Posterior cingulate gyrus (tissue), 11 donors: ENCODE results near the gene CYP17A1.
"Not testable (repeated sequence)": the region's sequence is repeated elsewhere in the genome, so short reads cannot be mapped to it uniquely, and the experiment has no call there.

Source experiments
- DNase-seq, 10 donors: peaks; one replicate each; pipeline versions ENCODE4 v3.0.0 to v3.0.0-alpha.2; 2020 to 2021; ENCODE audit warnings: mixed read lengths in 3 of 10
- intact Hi-C: fragments of 100-400 bp; cut with DNase I; formaldehyde crosslinking; loops from one replicate; pipeline ENCODE4 v1.15.1; 2023

CYP17A1 gene

DNA sequence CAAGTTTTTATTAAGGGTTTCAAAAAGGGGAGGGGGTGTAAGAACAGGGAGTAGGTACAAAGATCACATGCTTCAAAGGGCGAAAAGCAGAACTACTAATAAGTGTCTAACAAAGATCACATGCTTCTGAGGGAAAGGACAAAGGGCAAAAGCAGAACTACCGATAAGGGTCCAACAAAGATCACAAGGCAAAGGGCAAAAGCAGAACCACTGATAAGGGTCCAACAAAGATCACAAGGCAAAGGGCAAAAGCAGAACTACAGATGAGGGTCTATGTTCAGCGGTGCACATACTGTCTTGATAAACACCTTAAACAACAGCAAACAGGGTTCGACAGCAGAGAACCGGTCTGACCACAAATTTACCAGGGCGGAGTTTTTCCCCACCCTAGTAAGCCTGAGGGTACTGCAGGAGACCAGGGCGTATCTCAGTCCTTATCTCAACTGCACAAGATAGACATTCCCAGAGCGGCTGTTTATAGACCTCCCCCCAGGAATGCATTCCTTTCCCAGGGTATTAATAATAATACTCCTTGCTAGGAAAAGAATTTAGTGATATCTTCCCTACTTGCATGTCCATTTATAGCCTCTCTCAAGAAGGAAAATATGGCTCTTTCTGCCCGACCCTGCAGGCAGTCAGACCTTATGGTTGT is 1.2 kb upstream of the CYP17A1 start:
- intact Hi-C loops, result loop anchor here (10.0 kb wide), 1 partner anchor 406 kb away; the partner anchor contains the start of gene RPEL1
- not testable (repeated sequence) for DNase-seq

DNA sequence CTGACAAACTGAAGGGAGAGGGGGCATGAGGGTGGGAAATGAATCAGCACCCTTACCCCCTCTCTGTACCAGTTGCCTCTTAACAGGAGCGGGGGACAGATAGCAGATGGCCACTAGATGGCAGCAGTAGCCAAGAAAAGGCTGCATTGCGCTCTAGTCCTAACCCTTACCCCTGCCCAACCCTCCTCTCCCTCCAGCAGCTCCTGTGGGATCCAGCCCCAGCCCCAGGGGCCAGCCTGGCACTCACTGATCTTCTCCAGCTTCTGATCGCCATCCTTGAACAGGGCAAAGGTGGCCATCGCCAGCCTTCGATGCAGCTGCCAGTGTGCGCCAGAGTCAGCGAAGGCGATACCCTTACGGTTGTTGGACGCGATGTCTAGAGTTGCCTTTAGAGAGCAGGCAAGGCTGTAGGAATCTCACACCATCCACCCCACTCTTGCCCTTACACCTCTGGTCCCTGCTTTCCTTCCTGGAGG is 2.2 kb downstream of the CYP17A1 start:
- peak; percentile 47 to 95 (median 76) for DNase-seq
- intact Hi-C loops, result loop anchor here (1.0 to 10.0 kb wide), 2 partner anchors 66 to 410 kb away; partner anchors contain the start of gene RPEL1

DNA sequence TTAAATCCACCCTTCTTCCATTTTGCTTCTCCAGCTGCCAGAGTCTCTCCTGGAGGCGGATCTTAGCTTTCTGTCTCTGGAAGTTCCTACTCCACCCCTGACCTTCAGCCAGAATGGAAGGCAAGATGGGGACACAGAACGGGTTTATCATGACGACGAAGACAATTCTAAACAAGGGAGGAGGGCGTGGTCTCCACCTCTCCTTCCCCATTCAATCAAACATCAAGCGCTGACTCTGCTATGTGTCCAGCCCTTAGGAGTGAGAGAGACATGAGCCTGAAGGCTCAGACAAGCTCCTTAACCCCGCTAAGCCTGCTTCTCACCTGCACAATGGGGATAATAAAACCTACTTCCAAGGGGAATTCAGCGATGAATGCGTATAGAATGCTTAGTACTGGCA is 3.1 kb downstream of the CYP17A1 start:
- intact Hi-C loops, result loop anchor here (10.0 kb wide), 1 partner anchor 411 kb away; the partner anchor contains the start of gene RPEL1

DNA sequence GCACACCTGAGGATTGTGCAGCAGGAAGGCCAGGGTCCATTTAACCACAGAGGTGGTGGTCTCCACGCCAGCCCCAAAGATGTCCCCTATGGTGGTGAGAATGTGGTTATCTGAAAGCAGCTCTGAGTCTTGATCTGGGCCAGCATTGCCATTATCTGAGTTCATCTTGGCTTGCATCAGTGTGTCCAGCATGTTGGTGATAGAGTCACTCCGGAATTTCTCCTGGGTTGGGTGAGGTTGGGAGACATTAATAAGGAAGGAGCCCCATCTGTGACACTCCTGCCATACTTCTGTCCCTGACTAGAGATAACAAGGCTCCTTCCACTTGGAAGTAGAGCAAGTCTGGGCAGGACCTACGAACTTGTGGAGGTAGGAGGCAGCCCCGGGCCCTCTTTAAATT is 4.2 kb downstream of the CYP17A1 start:
- DNase-seq, result no peak
- intact Hi-C loops, result loop anchor here (10.0 kb wide), 1 partner anchor 412 kb away; the partner anchor contains the start of gene RPEL1

More for the DNA sequence above, 3.1 kb downstream of the CYP17A1 start:
- DNase-seq, result no peak

DNA sequence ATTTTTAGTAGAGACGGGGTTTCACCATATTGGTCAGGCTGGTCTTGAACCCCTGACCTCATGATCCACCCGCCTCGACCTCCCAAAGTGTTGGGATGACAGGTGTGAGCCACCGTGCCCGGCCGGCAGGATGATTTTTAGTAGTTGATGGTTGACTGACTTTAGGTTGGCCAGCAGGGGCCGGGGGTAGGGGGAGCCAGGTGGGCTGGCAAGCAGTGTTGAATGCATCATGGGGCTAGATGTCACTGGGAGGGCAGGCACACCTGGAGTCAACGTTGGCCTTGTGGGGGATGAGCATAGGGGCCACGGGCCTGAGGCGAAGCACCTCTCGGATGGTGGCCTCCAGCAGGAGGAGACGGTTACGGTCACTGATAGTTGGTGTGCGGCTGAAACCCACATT is 5.0 kb downstream of the CYP17A1 start:
- DNase-seq, result no peak
- intact Hi-C loops, result loop anchor here (10.0 kb wide), 1 partner anchor 413 kb away; the partner anchor contains the start of gene RPEL1

DNA sequence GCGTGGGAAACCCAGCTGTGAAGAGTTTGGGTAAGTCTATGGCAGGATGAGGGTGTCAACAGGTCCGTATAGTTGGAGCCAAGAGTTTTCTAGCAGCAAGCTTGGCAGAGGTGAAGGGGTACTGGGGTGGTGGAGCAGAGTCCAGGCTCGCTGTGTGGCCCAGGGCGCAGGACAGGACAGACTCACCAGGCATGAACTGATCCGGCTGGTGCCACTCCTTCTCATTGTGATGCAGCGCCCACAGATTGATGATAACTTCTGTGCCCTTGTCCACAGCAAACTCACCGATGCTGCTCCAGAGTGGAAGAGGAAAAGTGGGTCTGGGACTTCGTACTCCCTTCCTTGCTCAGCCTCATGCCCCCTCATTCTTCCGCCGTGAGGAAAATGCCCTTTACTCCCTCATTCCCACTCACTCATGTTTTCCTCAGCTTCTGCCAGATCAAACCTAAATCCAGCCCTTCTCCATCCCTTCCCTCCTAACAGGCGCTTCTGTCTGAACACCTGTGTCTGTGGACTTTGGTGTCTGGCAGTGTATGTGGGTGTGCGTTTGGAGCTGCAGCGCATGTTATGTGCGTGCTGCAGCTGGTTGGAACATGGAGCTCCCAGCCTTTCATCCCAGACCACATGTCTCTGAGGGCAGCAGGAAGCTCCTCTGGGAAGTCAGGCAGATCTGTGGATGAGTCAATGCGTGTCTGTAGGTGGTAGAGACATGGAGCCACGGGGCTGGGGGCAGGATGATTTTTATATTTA is 5.7 kb downstream of the CYP17A1 start:
- intact Hi-C loops, result loop anchor here (10.0 kb wide), 1 partner anchor 413 kb away; the partner anchor contains the start of gene RPEL1
- peak in 1 of 10 donors; percentile 46 for DNase-seq

DNA sequence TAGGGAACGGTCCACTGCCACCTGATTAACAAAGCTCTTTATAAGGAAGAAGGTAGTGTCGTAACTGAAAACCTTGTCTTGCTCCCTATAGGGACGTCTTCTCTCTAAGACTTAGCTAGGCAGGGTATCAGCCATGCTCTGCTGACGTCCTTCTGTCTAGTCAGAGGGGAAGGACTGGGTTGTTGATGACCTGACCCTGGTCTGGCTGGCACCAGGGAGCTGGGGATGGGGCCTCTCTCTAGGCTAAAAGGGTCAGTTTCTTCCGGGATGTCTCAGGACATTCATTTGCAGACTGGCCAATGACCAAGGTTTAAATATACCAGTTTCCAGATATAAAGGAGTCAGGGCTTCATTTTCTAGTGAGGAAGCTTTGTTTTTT is 9.6 kb downstream of the CYP17A1 start:
- intact Hi-C loops, result no loop called here
- no peak for DNase-seq

DNA sequence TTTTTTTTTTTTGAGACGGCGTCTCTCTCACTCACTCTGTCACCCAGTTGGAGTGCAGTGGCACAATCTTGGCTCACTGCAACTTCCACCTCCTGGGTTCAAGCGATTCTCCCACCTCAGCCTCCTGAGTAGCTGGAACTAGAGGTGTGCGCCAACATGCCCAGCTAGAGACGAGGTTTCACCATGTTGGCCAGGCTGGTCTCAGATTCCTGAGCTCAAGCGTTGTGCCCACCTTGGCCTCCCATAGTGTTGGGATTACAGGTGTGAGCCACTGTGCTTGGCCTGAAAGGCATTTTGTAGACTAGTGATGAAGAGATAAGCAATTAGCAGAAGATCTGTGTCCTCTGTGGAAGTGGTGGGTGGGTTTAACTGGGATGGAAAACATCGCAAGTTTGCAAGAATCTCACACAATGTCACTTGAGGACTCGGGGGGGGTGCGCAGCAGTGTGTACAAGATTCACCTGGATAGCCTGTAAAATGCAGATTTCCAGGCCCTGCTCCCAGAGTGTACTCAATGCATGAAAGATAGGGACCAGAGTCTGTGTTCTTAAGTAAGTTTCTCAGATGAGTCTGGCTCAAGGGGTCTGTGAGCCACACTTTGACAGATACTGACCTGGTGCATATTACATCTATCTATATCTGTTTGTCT is 10.9 kb downstream of the CYP17A1 start:
- DNase-seq, result no peak
- intact Hi-C loops, result no loop called here

DNA sequence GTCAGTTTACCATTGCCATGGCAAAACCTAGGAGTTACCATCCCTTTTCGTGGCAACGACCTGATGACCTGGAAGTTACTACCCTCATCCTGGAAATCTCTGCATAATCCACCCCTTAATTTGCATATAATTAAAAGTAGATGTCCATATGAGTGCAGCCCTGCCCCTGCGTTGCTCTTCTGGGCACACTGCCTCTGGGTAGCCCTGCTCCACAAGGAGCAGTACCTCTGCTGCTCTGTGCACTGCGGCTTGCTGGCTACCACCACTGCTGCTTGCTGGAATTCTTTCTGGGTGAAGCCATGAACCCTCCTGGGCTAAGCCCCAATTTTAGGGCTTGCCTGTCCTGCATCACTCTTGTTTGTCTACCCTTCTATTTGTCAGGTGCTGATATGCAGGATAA is 12.5 kb downstream of the CYP17A1 start:
- no peak for DNase-seq
- intact Hi-C loops, result no loop called here

DNA sequence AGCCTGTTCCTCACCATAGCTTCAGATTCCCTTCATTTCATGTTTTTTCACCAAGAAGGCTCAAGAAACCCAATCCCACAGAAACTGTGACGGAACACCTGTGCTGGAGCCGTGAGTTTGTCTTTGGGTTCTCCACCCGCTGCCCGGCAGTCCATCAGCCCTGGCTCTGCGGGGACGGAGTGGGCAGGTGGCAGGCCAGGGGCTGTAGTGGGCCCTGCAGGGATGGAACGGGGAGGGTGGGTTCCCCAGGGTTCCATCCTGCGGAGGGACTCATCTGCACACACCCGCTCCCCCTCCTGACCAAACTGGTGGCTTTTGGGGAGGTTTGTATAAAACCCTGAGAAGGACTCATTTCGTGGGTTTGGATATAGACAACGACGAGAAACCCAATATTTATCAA is 15.0 kb downstream of the CYP17A1 start:
- no peak for DNase-seq
- intact Hi-C loops, result no loop called here

DNA sequence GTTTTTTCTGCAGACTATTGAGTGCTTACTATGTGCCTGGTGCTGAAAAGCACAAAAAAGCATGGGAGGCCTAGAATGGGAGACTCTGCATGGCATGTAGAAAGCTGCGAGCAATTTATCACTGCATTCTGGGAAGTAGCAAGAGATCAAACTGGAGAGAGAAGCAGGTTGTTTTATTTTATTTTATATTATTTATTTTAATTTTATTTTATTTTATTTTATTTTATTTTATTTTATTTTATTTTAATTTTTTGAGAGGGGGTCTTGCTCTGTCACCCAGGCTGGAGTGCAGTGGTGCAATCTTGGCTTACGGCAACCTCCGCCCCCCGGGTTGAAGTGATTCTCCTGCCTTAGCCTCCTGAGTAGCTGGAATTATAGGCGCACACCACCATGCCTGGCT is 17.2 kb downstream of the CYP17A1 start:
- DNase-seq, intact Hi-C loops: not testable (repeated sequence)

DNA sequence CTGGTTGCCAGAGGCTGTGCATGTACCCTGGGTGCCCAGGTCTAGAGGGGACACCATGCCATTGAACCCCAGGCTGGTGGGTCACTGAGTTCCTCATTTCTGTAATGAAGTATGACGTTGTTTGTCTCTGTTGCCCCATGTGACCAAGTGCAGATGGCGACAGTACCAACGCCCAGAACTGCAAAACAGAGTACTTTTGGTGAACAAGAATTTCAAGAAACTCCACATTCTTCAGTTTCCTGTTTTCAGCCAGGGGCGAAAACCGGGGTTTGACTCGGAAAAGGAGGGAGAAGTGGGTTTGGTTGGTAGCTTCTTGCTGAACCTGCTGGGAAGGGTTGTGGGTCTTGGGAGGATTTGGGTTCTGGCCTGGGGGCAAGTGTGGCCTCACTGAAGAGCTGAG is 18.2 kb downstream of the CYP17A1 start:
- intact Hi-C loops, result no loop called here
- DNase-seq, result no peak

DNA sequence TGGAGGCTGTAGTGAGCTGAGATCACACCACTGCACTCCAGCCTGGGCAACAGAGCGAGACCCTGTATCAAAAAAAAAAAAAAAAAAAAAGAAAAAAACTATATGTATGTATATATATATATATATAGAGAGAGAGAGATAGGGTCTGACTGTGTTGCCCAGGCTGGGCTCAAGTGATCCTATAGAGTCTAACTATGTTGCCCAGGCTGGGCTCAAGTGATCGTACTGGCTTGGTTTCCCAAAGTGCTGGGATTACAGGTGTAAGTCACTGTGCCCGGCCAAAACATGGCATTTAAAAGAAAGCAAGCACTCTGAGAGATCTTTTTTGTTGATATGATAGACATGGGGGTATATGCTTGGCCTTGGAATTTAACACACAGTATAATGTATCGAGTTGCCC is 20.0 kb downstream of the CYP17A1 start:
- no peak for DNase-seq
- intact Hi-C loops, result no loop called here

DNA sequence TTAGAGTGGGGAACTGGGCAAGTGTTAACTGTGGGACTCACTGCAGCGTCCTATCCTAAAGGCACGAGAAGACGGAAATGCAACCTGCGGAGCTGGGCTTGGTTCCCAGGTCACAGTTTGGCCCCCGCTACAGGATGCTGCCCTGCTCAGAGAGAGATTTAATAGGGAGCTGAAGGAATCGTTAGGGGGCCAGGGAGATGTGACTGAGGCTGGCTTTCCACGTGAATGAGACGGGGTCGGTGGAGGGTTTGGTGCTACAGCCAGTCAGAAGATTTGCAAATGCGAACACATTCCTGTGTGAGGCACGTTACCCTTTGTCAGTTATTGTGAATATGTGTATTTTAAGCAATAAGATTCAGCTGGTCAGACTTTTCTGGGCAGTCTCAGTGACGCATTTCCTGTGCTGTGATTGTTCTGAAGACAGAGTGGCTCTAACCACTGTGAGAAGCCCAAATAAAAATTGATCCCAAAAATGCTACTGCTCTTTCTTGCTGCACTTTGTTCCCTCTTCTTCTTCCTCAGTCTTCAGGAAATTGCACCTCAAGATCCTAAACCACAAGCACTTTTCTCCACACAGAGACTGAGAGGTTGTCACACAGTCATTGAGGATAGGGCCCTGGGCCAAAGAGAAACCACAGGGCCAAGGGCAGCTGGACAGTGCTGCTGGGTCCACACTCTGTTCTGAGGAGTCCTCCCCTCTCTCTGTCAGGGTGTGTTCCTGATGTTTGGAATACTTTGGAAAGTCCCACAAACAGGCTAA is 21.2 kb downstream of the CYP17A1 start:
- no peak for DNase-seq
- intact Hi-C loops, result no loop called here

DNA sequence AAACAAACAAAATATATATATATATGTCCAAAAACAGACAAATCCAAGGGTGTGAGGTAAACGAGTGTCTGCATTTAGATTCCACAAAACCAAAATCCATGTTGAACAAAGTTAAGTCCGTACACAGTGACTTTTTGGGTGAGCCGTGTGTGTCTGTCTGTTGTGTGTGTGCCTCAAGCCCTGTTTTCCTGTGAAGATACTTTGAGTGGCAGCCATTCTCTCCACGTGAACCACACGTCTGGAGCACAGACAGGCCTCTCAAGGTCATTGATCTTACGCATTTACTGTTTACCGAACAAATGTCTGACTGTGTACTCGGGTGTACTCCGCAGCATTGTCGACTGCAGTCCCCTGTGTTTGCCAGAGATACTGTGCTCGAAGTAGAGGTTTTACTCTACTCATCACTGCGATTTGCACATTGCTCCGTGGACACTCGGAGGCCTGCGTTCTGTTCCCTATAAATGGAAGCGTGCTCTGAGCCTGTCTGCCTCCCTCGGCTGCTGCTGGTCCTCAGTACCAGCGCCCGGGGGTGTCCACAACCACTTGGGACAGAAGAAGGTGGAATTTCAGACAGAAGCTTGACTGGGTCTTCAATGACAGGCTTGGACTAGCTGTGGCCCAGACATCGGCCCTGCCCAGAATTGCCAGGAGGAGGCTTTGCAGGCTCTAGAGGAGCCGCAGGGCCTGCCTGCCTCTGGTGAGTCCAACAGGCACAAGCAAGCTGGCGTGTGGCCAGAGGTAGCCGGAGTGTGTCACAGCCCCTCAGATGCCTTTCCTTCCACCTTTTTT is 22.1 kb downstream of the CYP17A1 start:
- intact Hi-C loops, result no loop called here
- DNase-seq, result peak in 3 of 10 donors; percentile 27 to 85 (median 32)

DNA sequence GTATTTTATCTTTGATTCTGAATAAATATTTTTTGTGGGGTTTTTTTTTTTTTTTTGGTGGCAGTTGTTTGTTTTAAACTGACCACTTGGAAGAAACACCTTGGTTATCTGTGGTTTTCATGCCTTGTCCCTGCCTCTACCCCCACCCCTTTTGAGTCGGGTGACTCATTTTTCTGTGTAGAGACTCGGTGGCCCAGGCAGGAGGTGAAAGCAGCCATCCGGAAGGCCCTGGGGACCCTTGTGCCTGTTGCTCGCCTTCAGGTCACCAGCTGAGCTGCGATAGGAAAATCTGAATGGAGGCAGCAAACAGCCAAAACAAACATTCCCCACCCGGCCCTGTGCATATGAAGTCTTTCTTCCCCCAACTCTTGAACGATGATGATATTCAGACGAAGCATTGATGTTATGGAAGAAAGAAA is 22.8 kb downstream of the CYP17A1 start:
- DNase-seq, result no peak

DNA sequence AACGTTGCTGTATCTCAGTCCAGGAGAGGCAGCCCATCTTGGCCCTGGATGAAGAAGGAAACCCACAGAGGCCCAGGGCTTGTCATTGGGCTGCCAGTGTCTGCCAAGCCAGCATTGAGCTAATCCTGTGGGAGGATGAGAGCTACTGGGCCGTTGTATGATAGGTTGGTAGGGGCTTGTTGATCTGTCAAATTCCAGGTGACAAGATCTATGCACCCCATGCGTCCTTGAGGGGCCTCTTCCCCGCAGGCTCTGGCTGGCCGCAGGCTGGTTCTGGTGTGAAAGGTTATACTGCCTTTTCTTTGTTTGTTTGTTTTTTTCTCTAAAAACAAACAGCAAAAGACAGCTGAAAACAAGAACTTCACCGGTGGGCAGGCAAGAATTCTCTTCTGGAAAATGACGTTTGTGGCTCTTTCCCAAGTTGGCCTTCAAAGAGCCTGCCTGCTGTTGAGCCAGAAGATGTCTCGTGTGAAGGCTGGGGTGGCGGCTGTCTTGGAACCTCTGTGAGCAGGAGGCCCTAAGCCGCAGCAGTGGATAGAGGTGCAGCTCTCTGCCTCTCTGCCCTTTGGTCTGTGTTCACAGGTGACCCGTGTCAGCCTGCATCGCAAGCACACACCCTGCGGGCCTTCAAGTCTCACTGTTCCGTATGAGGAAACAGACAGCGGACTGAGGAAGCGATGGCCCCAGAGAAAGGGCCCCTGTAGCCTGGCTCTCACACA is 23.3 kb downstream of the CYP17A1 start:
- intact Hi-C loops, result no loop called here
- DNase-seq, result peak in 1 of 10 donors; percentile 61

More for the DNA sequence above, 22.8 kb downstream of the CYP17A1 start:
- intact Hi-C loops, result no loop called here

DNA sequence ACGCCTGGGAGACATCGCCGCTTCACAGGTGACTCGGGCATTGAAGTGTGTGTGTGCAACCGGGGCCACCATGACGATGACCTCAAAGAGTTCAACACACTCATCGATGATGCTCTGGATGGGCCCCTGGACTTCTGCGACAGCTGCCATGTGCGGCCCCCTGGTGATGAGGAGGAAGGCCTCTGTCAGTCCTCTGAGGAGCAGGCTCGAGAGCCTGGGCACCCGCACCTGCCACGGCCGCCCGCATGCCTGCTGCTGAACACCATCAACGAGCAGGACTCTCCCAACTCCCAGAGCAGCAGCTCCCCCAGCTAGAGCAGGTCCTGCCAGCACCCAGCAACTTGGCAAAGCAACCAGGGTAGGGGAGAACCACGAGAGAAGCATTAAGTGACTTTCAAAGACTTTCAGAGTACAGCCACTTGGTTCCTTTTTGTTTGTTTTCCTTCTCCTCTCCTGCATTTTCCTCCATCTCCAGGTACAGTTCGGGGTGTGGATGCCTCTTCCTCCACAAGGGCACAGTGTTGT is 24.1 kb downstream of the CYP17A1 start:
- peak in 1 of 10 donors; percentile 69 for DNase-seq
- intact Hi-C loops, result no loop called here
